HG03196 (cell line): Measurements from ENCODE around the gene ETV6.

Experiments
- ATAC-seq: cut with Tn5 transposase; IDR thresholded peaks from one replicate; pipeline ENCODE4 v1.9.1; 2021; ENCODE audit not compliant: unreplicated experiment

The ETV6 gene

GRCh38 chr12:11795192-11795912, 145.9 kb downstream of the ETV6 start:
- ATAC-seq, result no peak

- no peak for ATAC-seq
Measured at GRCh38 chr12:11795913-11796459, 146.5 kb downstream of the ETV6 start.

- ATAC-seq, result no peak
Measured at GRCh38 chr12:11797317-11797913, 147.9 kb downstream of the ETV6 start.

- ATAC-seq, result no peak
Measured at GRCh38 chr12:11798006-11798708, 148.7 kb downstream of the ETV6 start.

GRCh38 chr12:11798856-11799501, 149.5 kb downstream of the ETV6 start:
- ATAC-seq, result no peak

GRCh38 chr12:11799502-11799873, 150.0 kb downstream of the ETV6 start:
- no peak for ATAC-seq

GRCh38 chr12:11801643-11802042, 152.2 kb downstream of the ETV6 start:
- ATAC-seq, result no peak

GRCh38 chr12:11804130-11804529, 154.7 kb downstream of the ETV6 start:
- no peak for ATAC-seq

GRCh38 chr12:11805043-11805442, 155.6 kb downstream of the ETV6 start:
- no peak for ATAC-seq

- ATAC-seq, result no peak
Measured at GRCh38 chr12:11805680-11806079, 156.2 kb downstream of the ETV6 start.

GRCh38 chr12:11807458-11807857, 158.0 kb downstream of the ETV6 start:
- no peak for ATAC-seq

- no peak for ATAC-seq
Measured at GRCh38 chr12:11808931-11809330, 159.5 kb downstream of the ETV6 start.

GRCh38 chr12:11810206-11810545, 160.7 kb downstream of the ETV6 start:
- ATAC-seq, result no peak

- ATAC-seq, result no peak
Measured at GRCh38 chr12:11811008-11811407, 161.5 kb downstream of the ETV6 start.

GRCh38 chr12:11812241-11812585, 162.7 kb downstream of the ETV6 start:
- no peak for ATAC-seq

- peak; percentile 56 for ATAC-seq
Measured at GRCh38 chr12:11812586-11813437, 163.3 kb downstream of the ETV6 start.

GRCh38 chr12:11813438-11813813, 164.0 kb downstream of the ETV6 start:
- no peak for ATAC-seq

- no peak for ATAC-seq
Measured at GRCh38 chr12:11814374-11814773, 164.9 kb downstream of the ETV6 start.

GRCh38 chr12:11815397-11815796, 165.9 kb downstream of the ETV6 start:
- ATAC-seq, result no peak

- ATAC-seq, result no peak
Measured at GRCh38 chr12:11819643-11820042, 170.2 kb downstream of the ETV6 start.

- ATAC-seq, result no peak
Measured at GRCh38 chr12:11820476-11820875, 171.0 kb downstream of the ETV6 start.
